MCF 10A (cell line): Measurements from ENCODE around the gene WNT7A. TPM values are rescaled to one million over a fixed set of nuclear protein-coding genes. Genes with fewer than 3 reads are reported as not detected.

Experiments used
- BruUV-seq: library from RNA; stranded (reverse); fragments of 400-500 nt; replicated peaks from 2 replicates; lab custom pipeline; 2021; lab: Mats Ljungman, UMichigan
- CTCF ChIA-PET: fragments of 300-600 bp; sonication (Branson Sonifier 250); formaldehyde crosslinking; extraction: SDS; loops from one replicate; lab custom pipeline; 2021; ENCODE audit warnings: antibody characterized with exemption, inconsistent platforms; lab: Yijun Ruan, JAX
- POLR2A ChIA-PET: fragments of 300-600, 350-650 bp; sonication (Branson Sonifier 250); formaldehyde crosslinking; extraction: SDS; loops from one replicate; lab custom pipeline; 2020; ENCODE audit warnings: antibody characterized with exemption, inconsistent platforms; lab: Yijun Ruan, JAX
- DNase-seq: peaks from one replicate; pipeline ENCODE4 v3.0.0-alpha.2; 2018; ENCODE audit not compliant: unreplicated experiment
- H3K27ac Mint-ChIP-seq: one replicate; pipeline ENCODE4 v1.8.0; 2022; ENCODE audit warnings: mild to moderate bottlenecking, low read depth, mixed read lengths; ENCODE audit not compliant: unreplicated experiment
- H3K27me3 Mint-ChIP-seq: one replicate; pipeline ENCODE4 v1.8.0; 2022; ENCODE audit warnings: mixed read lengths; ENCODE audit not compliant: insufficient read depth, unreplicated experiment
- H3K36me3 Mint-ChIP-seq: one replicate; pipeline ENCODE4 v1.8.0; 2022; ENCODE audit warnings: mild to moderate bottlenecking, moderate library complexity, mixed read lengths; ENCODE audit not compliant: insufficient read depth, unreplicated experiment
- H3K4me1 Mint-ChIP-seq: one replicate; pipeline ENCODE4 v1.8.0; 2022; ENCODE audit warnings: mixed read lengths; ENCODE audit not compliant: insufficient read depth, unreplicated experiment
- H3K4me3 Mint-ChIP-seq: one replicate; pipeline ENCODE4 v1.8.0; 2022; ENCODE audit warnings: mild to moderate bottlenecking, moderate library complexity, mixed read lengths; ENCODE audit not compliant: unreplicated experiment
- H3K9me3 Mint-ChIP-seq: one replicate; pipeline ENCODE4 v1.8.0; 2022; ENCODE audit warnings: mixed read lengths; ENCODE audit not compliant: unreplicated experiment
- CTCF ChIP-seq: fragments of 200-600 bp; IDR thresholded peaks from one replicate; pipeline ENCODE4 v1.8.0; 2022; ENCODE audit warnings: antibody characterized with exemption, mild to moderate bottlenecking; ENCODE audit not compliant: unreplicated experiment
- intact Hi-C: fragments of 100-400 bp; cut with micrococcal nuclease; formaldehyde crosslinking; loops from 2 replicates; pipeline ENCODE4 v1.14.1; 2022
- total RNA-seq: library from RNA; stranded (reverse); gene quantifications from 2 replicates; pipeline ENCODE4 v1.2.3, GENCODE V29; 2022

Gene WNT7A
- total RNA-seq, 1 experiment from 2014 or later, result 0.47 TPM

- DNase-seq, result no peak
- TF ChIP-seq CTCF, result no peak
- Mint-ChIP-seq H3K9me3 (peaks cover 8% of the 10 kb centered on the region), H3K4me1 (peaks cover 16% of the 10 kb centered on the region), H3K4me3 (no peak overlapping the region), H3K27me3 (no peaks in the 10 kb centered on the region), H3K36me3 (no peaks in the 10 kb centered on the region), H3K27ac (no peak overlapping the region)
- intact Hi-C loops, result no loop called here
- BruUV-seq, result no TSS peak
- CTCF ChIA-PET, result interaction anchor here (0.7 to 1.2 kb wide), 4 partner anchors 8 to 489 kb away, joined by 3 to 4 read pairs (median 3); no protein-coding TSS in a partner anchor
- POLR2A ChIA-PET, result interaction anchor here (1.0 kb wide), 1 partner anchor 45 kb away, joined by 3 read pairs; the partner anchor contains the start of gene WNT7A
These were observed 45.4 kb downstream of the WNT7A start for GRCh38 chr3:13834258-13835035.

DNA sequence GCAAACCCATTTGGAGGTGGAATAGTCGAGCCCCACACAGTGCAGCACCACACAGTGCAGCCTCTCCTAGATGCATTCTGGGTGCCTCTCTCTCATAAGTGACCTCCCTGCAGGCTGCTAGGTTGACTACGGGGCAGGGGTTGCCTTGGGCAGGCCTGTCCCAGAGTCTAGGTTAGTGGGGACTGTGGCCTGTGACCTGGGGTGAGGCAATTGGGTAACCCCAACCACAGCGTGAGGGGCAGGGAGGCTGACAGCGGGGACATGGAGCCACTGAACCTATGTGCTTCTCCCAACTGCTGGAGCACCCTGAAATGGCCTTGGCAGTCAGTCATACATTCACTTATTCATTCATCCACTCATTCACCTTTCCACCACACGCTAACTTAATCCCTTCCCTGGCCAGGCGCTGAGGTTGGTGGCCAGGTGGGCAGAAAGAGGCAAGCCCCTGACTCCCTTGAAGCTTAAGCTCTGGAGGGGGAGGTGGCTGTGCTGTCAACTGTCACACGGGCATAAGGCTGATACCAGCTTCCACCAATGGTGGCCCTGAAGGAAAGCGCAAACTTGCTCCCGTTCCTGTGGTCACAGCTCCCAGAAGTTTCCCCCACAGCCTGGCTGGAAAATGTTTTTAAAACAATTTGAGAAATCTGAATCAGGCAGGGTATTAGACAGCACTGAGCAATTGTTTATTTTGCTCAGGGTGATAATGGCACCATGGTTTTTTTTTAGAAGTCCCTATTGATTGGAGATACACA is 46.2 kb downstream of the WNT7A start:
- Mint-ChIP-seq H3K27me3 (no peaks in the 10 kb centered on the region), H3K36me3 (no peaks in the 10 kb centered on the region), H3K4me3 (no peak overlapping the region), H3K27ac (no peak overlapping the region), H3K9me3 (peaks cover 8% of the 10 kb centered on the region), H3K4me1 (peaks cover 16% of the 10 kb centered on the region)
- TF ChIP-seq CTCF, result no peak
- no peak for DNase-seq
- intact Hi-C loops, result no loop called here
- ChIA-PET CTCF (interaction anchor here (0.7 kb wide), 1 partner anchor 489 kb away, joined by 3 read pairs; no protein-coding TSS in a partner anchor), POLR2A (no interaction called here)
- BruUV-seq, result no TSS peak

DNA sequence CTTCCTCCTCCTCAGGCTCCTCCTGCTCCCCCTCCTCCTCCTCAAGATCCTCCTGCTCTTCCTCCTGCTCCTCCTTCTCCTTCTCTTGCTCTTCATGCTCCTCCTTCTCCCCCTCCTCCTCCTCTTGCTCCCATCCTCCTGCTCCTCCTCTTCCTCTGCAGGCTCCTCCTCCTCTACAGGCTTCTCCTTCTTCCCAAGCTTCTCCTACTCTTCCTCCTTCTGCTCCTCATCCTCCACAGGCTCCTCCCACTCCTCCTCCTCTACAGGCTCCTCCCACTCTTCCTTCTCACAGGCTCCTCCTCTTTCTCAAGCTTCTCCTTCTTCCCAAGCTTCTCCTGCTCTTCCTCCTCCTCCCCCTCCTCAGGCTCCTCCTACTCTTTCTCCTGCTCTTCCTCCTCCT is 47.7 kb downstream of the WNT7A start:
- Mint-ChIP-seq H3K36me3 (no peaks in the 10 kb centered on the region), H3K9me3 (peaks cover 8% of the 10 kb centered on the region), H3K4me1 (peaks cover 16% of the 10 kb centered on the region), H3K27me3 (no peaks in the 10 kb centered on the region), H3K27ac (no peak overlapping the region), H3K4me3 (no peak overlapping the region)
- no peak for TF ChIP-seq CTCF
- intact Hi-C loops, result no loop called here
- ChIA-PET POLR2A (no interaction called here), CTCF (no interaction called here)
- BruUV-seq, result no TSS peak
- DNase-seq, result no peak

DNA sequence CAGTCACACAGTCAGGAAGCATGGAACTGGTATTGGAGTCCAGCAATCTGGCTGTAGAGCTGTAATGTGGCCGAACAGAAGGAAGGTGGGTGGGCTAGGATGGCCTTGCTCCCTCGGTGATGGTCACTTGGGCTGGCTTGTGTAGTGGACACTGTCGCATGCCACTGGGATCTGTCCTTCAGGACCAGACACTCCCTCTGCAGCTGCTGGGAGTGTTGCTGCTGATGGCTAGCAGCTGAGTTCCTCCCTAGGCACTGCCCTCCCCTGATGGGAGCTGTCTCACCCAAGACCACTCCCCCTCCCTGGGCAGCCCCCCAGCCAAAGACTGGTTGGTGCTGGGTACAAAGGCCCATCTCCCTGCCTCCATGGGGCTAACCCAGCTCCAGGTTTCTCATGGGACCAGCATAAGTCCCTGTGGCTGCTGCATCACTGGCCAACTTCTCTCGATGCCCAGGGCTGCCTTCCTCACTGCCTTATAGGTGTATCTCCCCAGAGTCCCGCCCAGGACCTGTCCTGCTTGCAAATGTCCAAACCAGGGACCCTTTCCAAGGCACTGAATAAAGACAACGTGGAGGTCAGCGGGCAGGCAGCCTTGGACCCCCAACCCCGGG is 48.4 kb downstream of the WNT7A start:
- Mint-ChIP-seq H3K27me3 (no peaks in the 10 kb centered on the region), H3K4me1 (peaks cover 17% of the 10 kb centered on the region), H3K9me3 (peaks cover 8% of the 10 kb centered on the region), H3K4me3 (no peak overlapping the region), H3K36me3 (no peaks in the 10 kb centered on the region), H3K27ac (no peak overlapping the region)
- no peak for TF ChIP-seq CTCF
- intact Hi-C loops, result no loop called here
- BruUV-seq, result no TSS peak
- ChIA-PET POLR2A (no interaction called here), CTCF (interaction anchor here (0.7 kb wide), 1 partner anchor 11 kb away, joined by 3 read pairs; no protein-coding TSS in a partner anchor)
- no peak for DNase-seq
